HG03175 (cell line): ENCODE data around the gene PWWP2B.
"Not testable (repeated sequence)": the region's sequence is repeated elsewhere in the genome, so short reads cannot be mapped to it uniquely, and the experiment has no call there.

ENCODE experiments used
- ATAC-seq: cut with Tn5 transposase; IDR thresholded peaks from one replicate; pipeline ENCODE4 v1.9.1; 2021; ENCODE audit warnings: mild to moderate bottlenecking, moderate library complexity; ENCODE audit not compliant: unreplicated experiment

PWWP2B gene

GRCh38 chr10:132379026-132379425 is 18.0 kb upstream of the PWWP2B start:
- ATAC-seq = not testable (repeated sequence)

- ATAC-seq = not testable (repeated sequence)
These were observed 16.0 kb upstream of the PWWP2B start for GRCh38 chr10:132380986-132381385.

GRCh38 chr10:132381741-132382140 is 15.3 kb upstream of the PWWP2B start:
- no peak for ATAC-seq

GRCh38 chr10:132382231-132382922 is 14.6 kb upstream of the PWWP2B start:
- no peak for ATAC-seq

GRCh38 chr10:132383101-132383500 is 13.9 kb upstream of the PWWP2B start:
- ATAC-seq = no peak

GRCh38 chr10:132383751-132384196 is 13.2 kb upstream of the PWWP2B start:
- no peak for ATAC-seq

GRCh38 chr10:132384618-132385388 is 12.2 kb upstream of the PWWP2B start:
- no peak for ATAC-seq

GRCh38 chr10:132385389-132385667 is 11.7 kb upstream of the PWWP2B start:
- ATAC-seq = no peak

GRCh38 chr10:132385721-132386418 is 11.1 kb upstream of the PWWP2B start:
- no peak for ATAC-seq

- ATAC-seq = no peak
These were observed 10.6 kb upstream of the PWWP2B start for GRCh38 chr10:132386419-132386831.

GRCh38 chr10:132386896-132387295 is 10.1 kb upstream of the PWWP2B start:
- ATAC-seq = not testable (repeated sequence)

GRCh38 chr10:132387764-132388210 is 9.2 kb upstream of the PWWP2B start:
- ATAC-seq = peak; percentile 65

GRCh38 chr10:132388891-132389432 is 8.0 kb upstream of the PWWP2B start:
- ATAC-seq = no peak

- ATAC-seq = no peak
These were observed 7.4 kb upstream of the PWWP2B start for GRCh38 chr10:132389433-132390169.

- no peak for ATAC-seq
These were observed 6.7 kb upstream of the PWWP2B start for GRCh38 chr10:132390170-132390920.

GRCh38 chr10:132390921-132391675 is 5.9 kb upstream of the PWWP2B start:
- no peak for ATAC-seq

- no peak for ATAC-seq
These were observed 5.4 kb upstream of the PWWP2B start for GRCh38 chr10:132391676-132392020.

GRCh38 chr10:132392184-132392800 is 4.7 kb upstream of the PWWP2B start:
- no peak for ATAC-seq
